Keratinocyte (primary cell): ENCODE results near the gene SHROOM3. TPM values are rescaled to one million over a fixed set of nuclear protein-coding genes. Genes with fewer than 3 reads are reported as not detected.

Experiments
- DNase-seq: peaks from one replicate; pipeline ENCODE4 v3.0.0-alpha.2; 2011; ENCODE audit warnings: low read depth, missing footprints, low spot score
- FAIRE-seq: peaks from 2 replicates; lab custom pipeline; 2011; peaks lifted over from hg19 to GRCh38; lab: Jason Lieb, UNC
- H2AFZ ChIP-seq: 2 replicates; pipeline ENCODE4 v1.6.0; 2012; ENCODE audit warnings: low read length, control low read depth, inconsistent platforms; ENCODE audit not compliant: control insufficient read depth
- H3K27ac ChIP-seq: 2 replicates; pipeline ENCODE4 v1.5.1; 2011; ENCODE audit warnings: low read length; ENCODE audit not compliant: control insufficient read depth, insufficient read depth
- H3K27me3 ChIP-seq: 3 replicates; pipeline ENCODE4 v1.6.0; 2011; ENCODE audit warnings: low read length; ENCODE audit not compliant: control insufficient read depth, insufficient read depth; ENCODE audit errors: extremely low read depth
- H3K36me3 ChIP-seq, 2 experiments: 2 replicates in 1 of 2; 3 replicates in 1 of 2; pipeline ENCODE4 v1.5.1; 2011; ENCODE audit warnings: low read length in 2 of 2, mild to moderate bottlenecking in 1 of 2; ENCODE audit not compliant: control insufficient read depth in 2 of 2, insufficient read depth in 2 of 2; ENCODE audit errors: extremely low read depth in 1 of 2
- H3K4me1 ChIP-seq: 3 replicates; pipeline ENCODE4 v1.5.1; 2011; ENCODE audit warnings: low read length; ENCODE audit not compliant: control insufficient read depth, insufficient read depth; ENCODE audit errors: extremely low read depth
- H3K4me2 ChIP-seq: 3 replicates; pipeline ENCODE4 v1.6.0; 2011; ENCODE audit warnings: low read depth, low read length; ENCODE audit not compliant: control insufficient read depth, insufficient read depth; ENCODE audit errors: extremely low read depth
- H3K4me3 ChIP-seq, 3 experiments: fragments of 200-600 bp in 1 of 3; sonication (generic) in 1 of 3; 2 replicates in 2 of 3; 3 replicates in 1 of 3; pipeline ENCODE4 v1.5.1; 2011 to 2016; ENCODE audit warnings: low read length in 3 of 3, mild to moderate bottlenecking in 3 of 3, control low read depth in 2 of 3, inconsistent platforms in 1 of 3, low read depth in 1 of 3, mixed read lengths in 1 of 3, mixed run types in 1 of 3, moderate library complexity in 1 of 3; ENCODE audit not compliant: control insufficient read depth in 2 of 3, insufficient read depth in 2 of 3; ENCODE audit errors: extremely low read depth in 1 of 3
- H3K79me2 ChIP-seq: 2 replicates; pipeline ENCODE4 v1.6.0; 2012; ENCODE audit warnings: low read length; ENCODE audit not compliant: control insufficient read depth, insufficient read depth
- H3K9ac ChIP-seq: 3 replicates; pipeline ENCODE4 v1.6.0; 2011; ENCODE audit warnings: low read length; ENCODE audit not compliant: control insufficient read depth, insufficient read depth; ENCODE audit errors: extremely low read depth
- H3K9me1 ChIP-seq: 3 replicates; pipeline ENCODE4 v1.6.0; 2011; ENCODE audit warnings: low read length; ENCODE audit not compliant: control insufficient read depth, insufficient read depth; ENCODE audit errors: extremely low read depth
- H3K9me3 ChIP-seq: 2 replicates; pipeline ENCODE4 v1.5.1; 2012; ENCODE audit warnings: low read depth, low read length; ENCODE audit not compliant: control insufficient read depth
- H4K20me1 ChIP-seq: 3 replicates; pipeline ENCODE4 v1.6.0; 2011; ENCODE audit warnings: low read length; ENCODE audit not compliant: control insufficient read depth, insufficient read depth; ENCODE audit errors: extremely low read depth
- EZH2 ChIP-seq: IDR thresholded peaks from one replicate; pipeline ENCODE4 v1.6.1; 2012; ENCODE audit warnings: inconsistent platforms, mild to moderate bottlenecking, low read length, moderate library complexity
- dilution Hi-C: fragments of 300-500 bp; cut with MboI; formaldehyde crosslinking; loops from one replicate; pipeline ENCODE4 v1.7.0; 2020; ENCODE audit warnings: low sequenced_read_pairs; ENCODE audit not compliant: extremely low pct_ligation_motif_present
- polyA plus RNA-seq, 5 experiments: library from polyadenylated mRNA; depleted of rRNA in 3 of 5; stranded (reverse) in 3 of 5; stranded (forward) in 1 of 5; unstranded in 1 of 5; fragments of >200 nt; gene quantifications; 1 replicate in 1 of 5; 2 replicates in 3 of 5; 3 replicates in 1 of 5; pipeline versions ENCODE4 v1.2.1 to v1.2.3, GENCODE V29; 2011 to 2012; ENCODE audit warnings: missing spikeins in 2 of 5, low read depth in 1 of 5, low replicate concordance in 1 of 5
- TF ChIP-seq, protein P1 (sequence below), 3 experiments: IDR thresholded peaks in 1 of 3; conservative IDR thresholded peaks in 1 of 3; optimal IDR thresholded peaks in 1 of 3; 2 replicates in 2 of 3; 3 replicates in 1 of 3; pipeline versions ENCODE3 to v1.5.1; 2011; ENCODE audit warnings: low read length in 3 of 3, mild to moderate bottlenecking in 3 of 3, moderate library complexity in 2 of 3, control low read depth in 1 of 3, inconsistent platforms in 1 of 3; ENCODE audit not compliant: insufficient read depth in 2 of 3; ENCODE audit errors: extremely low read depth in 1 of 3

SHROOM3 gene
- polyA plus RNA-seq, 1 donor (not counting 4 experiments of a cell fraction or from before 2014, with no cell fraction given): 4.9 TPM

GRCh38 chr4:76606645-76607265, 171.7 kb downstream of the SHROOM3 start:
- TF ChIP-seq EZH2: no peak
- no peaks in the 10 kb centered on the region for H3K36me3 ChIP-seq
- no peaks in the 10 kb centered on the region for H3K79me2 ChIP-seq
- no peak overlapping the region for H3K27ac ChIP-seq
- no peak for FAIRE-seq
- no peaks in the 10 kb centered on the region for H3K9me1 ChIP-seq
- peaks cover 7% of the 10 kb centered on the region for H3K4me1 ChIP-seq
- DNase-seq: no peak
- no peaks in the 10 kb centered on the region for H3K9me3 ChIP-seq
- no peak overlapping the region for H3K4me3 ChIP-seq
- no peaks in the 10 kb centered on the region for H4K20me1 ChIP-seq
- H3K9ac ChIP-seq: no peak overlapping the region
- H2AFZ ChIP-seq: no peak overlapping the region
- H3K27me3 ChIP-seq: no peaks in the 10 kb centered on the region
- H3K4me2 ChIP-seq: no peak overlapping the region
- dilution Hi-C loops: no loop called here

DNA sequence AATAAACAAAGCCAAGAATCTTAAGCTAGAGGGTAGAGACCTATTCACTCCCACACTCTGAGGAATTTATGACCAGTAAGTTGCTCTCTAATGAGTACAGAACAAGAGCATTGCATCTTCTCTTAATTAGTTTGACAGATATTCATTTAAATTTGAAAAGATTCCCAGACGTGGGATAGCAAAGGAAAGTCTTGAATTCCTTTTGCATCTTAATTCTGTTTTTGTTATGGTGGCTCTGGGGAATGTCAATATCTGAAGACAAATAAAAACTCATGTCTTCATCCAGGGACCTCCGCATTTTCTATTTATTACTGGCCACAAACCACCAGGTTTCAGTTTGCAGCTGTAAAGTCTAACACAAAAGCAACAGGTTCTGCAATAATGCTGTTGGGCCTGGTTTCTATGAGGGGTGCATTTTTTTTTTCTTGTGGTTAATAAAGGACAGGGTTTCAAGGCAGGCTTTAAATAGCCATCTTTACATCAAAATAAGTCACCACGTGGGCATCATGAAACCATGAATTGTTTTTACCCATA, 172.3 kb downstream of the SHROOM3 start:
- TF ChIP-seq, protein P1, sequence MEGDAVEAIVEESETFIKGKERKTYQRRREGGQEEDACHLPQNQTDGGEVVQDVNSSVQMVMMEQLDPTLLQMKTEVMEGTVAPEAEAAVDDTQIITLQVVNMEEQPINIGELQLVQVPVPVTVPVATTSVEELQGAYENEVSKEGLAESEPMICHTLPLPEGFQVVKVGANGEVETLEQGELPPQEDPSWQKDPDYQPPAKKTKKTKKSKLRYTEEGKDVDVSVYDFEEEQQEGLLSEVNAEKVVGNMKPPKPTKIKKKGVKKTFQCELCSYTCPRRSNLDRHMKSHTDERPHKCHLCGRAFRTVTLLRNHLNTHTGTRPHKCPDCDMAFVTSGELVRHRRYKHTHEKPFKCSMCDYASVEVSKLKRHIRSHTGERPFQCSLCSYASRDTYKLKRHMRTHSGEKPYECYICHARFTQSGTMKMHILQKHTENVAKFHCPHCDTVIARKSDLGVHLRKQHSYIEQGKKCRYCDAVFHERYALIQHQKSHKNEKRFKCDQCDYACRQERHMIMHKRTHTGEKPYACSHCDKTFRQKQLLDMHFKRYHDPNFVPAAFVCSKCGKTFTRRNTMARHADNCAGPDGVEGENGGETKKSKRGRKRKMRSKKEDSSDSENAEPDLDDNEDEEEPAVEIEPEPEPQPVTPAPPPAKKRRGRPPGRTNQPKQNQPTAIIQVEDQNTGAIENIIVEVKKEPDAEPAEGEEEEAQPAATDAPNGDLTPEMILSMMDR (optimal IDR thresholded peaks at IDR 0.05 in 1 of 3, IDR thresholded peaks at IDR 0.05 in 1 of 3, conservative IDR thresholded peaks at IDR 0.05 in 1 of 3; ENCODE audit: extremely low read depth in 1 of 3, insufficient read depth in 2 of 3, low read length in 3 of 3): no peak
- TF ChIP-seq EZH2: no peak
- dilution Hi-C loops: no loop called here
- H3K4me2 ChIP-seq: no peak overlapping the region
- no peaks in the 10 kb centered on the region for H3K79me2 ChIP-seq
- no peak overlapping the region for H3K4me3 ChIP-seq
- H3K9me1 ChIP-seq: no peaks in the 10 kb centered on the region
- H3K9me3 ChIP-seq: no peaks in the 10 kb centered on the region
- no peak overlapping the region for H2AFZ ChIP-seq
- H3K27me3 ChIP-seq: no peaks in the 10 kb centered on the region
- FAIRE-seq (no peak), DNase-seq (no peak)
- no peaks in the 10 kb centered on the region for H3K36me3 ChIP-seq
- no peak overlapping the region for H3K9ac ChIP-seq
- H3K4me1 ChIP-seq: peaks cover 7% of the 10 kb centered on the region
- H4K20me1 ChIP-seq: no peaks in the 10 kb centered on the region
- H3K27ac ChIP-seq: no peak overlapping the region
